HepG2 (cell line): ENCODE data around the gene REP15. TPM values are rescaled to one million over a fixed set of nuclear protein-coding genes. Genes with fewer than 3 reads are reported as not detected.
A peak's percentile ranks its signal among the peaks of the same experiment; 100 is the strongest.

ENCODE experiments used
- ARID3A ChIP-seq: IDR thresholded peaks from 2 replicates; pipeline ENCODE4 v1.6.1; 2012; ENCODE audit warnings: low read depth, low read length, improper control_type of control experiment
- ARNTL ChIP-seq: sonication (generic); formaldehyde crosslinking; IDR thresholded peaks from 2 replicates; pipeline ENCODE4 v1.4.0; 2020; ENCODE audit warnings: mild to moderate bottlenecking, missing genetic modification reagents
- BORCS8-MEF2B ChIP-seq: sonication (generic); formaldehyde crosslinking; IDR thresholded peaks from 2 replicates; pipeline ENCODE4 v1.8.0; 2022; ENCODE audit warnings: mild to moderate bottlenecking, missing genetic modification reagents
- DNMT1 ChIP-seq: sonication (generic); formaldehyde crosslinking; IDR thresholded peaks from 2 replicates; pipeline ENCODE4 v1.5.1; 2020; ENCODE audit warnings: mild to moderate bottlenecking, missing genetic modification reagents
- KDM5A ChIP-seq: fragments of 200-600 bp; sonication (generic); IDR thresholded peaks from 2 replicates; pipeline ENCODE4 v1.7.0; 2018; ENCODE audit warnings: antibody characterized with exemption, mild to moderate bottlenecking, low read length, borderline replicate concordance
- NFKB2 ChIP-seq: sonication (generic); formaldehyde crosslinking; IDR thresholded peaks from 2 replicates; pipeline ENCODE4 v1.4.0; 2020; ENCODE audit warnings: missing genetic modification reagents, borderline replicate concordance
- NR1H2 ChIP-seq: sonication (generic); formaldehyde crosslinking; IDR thresholded peaks from 2 replicates; pipeline ENCODE4 v1.8.1; 2022; ENCODE audit warnings: low read depth, missing genetic modification reagents, borderline replicate concordance
- NR3C1 ChIP-seq: sonication (generic); formaldehyde crosslinking; IDR thresholded peaks from 2 replicates; pipeline ENCODE4 v1.4.0; 2020; ENCODE audit warnings: missing genetic modification reagents
- RXRB ChIP-seq: IDR thresholded peaks from 2 replicates; pipeline ENCODE4 v1.6.1; 2016; ENCODE audit warnings: borderline replicate concordance, missing genetic modification reagents, missing compliant biosample characterization
- SP5 ChIP-seq: IDR thresholded peaks from 2 replicates; pipeline ENCODE4 v1.6.1; 2016; ENCODE audit warnings: low read depth, borderline replicate concordance
- TOPORS ChIP-seq: sonication (generic); formaldehyde crosslinking; IDR thresholded peaks from 2 replicates; pipeline ENCODE4 v1.8.0; 2023; ENCODE audit warnings: mild to moderate bottlenecking, missing genetic modification reagents
- ZNF343 ChIP-seq: sonication (generic); formaldehyde crosslinking; IDR thresholded peaks from 2 replicates; pipeline ENCODE4 v1.4.0; 2020; ENCODE audit warnings: mild to moderate bottlenecking, missing genetic modification reagents
- ZNF547 ChIP-seq: sonication (generic); formaldehyde crosslinking; IDR thresholded peaks from 2 replicates; pipeline ENCODE4 v1.5.1; 2020; ENCODE audit warnings: mild to moderate bottlenecking, missing genetic modification reagents
- ZNF775 ChIP-seq: sonication (generic); formaldehyde crosslinking; IDR thresholded peaks from 2 replicates; pipeline ENCODE4 v1.4.0; 2020; ENCODE audit warnings: missing genetic modification reagents, mild to moderate bottlenecking, moderate library complexity, borderline replicate concordance
- ZSCAN31 ChIP-seq: sonication (generic); formaldehyde crosslinking; IDR thresholded peaks from 2 replicates; pipeline ENCODE4 v1.5.0; 2020; ENCODE audit warnings: low read depth, mild to moderate bottlenecking, missing genetic modification reagents
- polyA plus RNA-seq, 8 experiments: library from polyadenylated mRNA; depleted of rRNA in 3 of 8; stranded (reverse) in 7 of 8; unstranded in 1 of 8; fragments of >200 nt; fragmentation: Illumina TruSeq in 4 of 8; extraction: Trizol in 4 of 8; gene quantifications; 2 replicates each; pipeline versions ENCODE4 v1.2.1 to v1.2.3, GENCODE V29; 2011 to 2016; ENCODE audit warnings: low read depth in 4 of 8, missing spikeins in 1 of 8, mixed read lengths in 1 of 8; ENCODE audit not compliant: insufficient read depth in 1 of 8
- total RNA-seq, 5 experiments: library from RNA; depleted of rRNA; stranded (reverse); fragments of >200 nt; fragmentation: Illumina TruSeq; extraction: Trizol; gene quantifications; 2 replicates each; pipeline ENCODE4 v1.2.3, GENCODE V29; 2016; ENCODE audit warnings: low read depth in 1 of 5
- TF ChIP-seq, protein P1 (sequence below): sonication (generic); formaldehyde crosslinking; IDR thresholded peaks from 2 replicates; pipeline ENCODE4 v1.5.1; 2020; ENCODE audit warnings: mild to moderate bottlenecking, missing genetic modification reagents, borderline replicate concordance
- TF ChIP-seq, protein P2 (sequence below): sonication (generic); formaldehyde crosslinking; IDR thresholded peaks from 2 replicates; pipeline ENCODE4 v1.4.0; 2020; ENCODE audit warnings: missing genetic modification reagents, borderline replicate concordance
- TF ChIP-seq, protein P3 (sequence below): sonication (generic); formaldehyde crosslinking; IDR thresholded peaks from 2 replicates; pipeline ENCODE4 v1.5.0; 2020; ENCODE audit warnings: mild to moderate bottlenecking, missing genetic modification reagents
- TF ChIP-seq, protein P4 (sequence below): sonication (generic); formaldehyde crosslinking; IDR thresholded peaks from 2 replicates; pipeline ENCODE4 v1.8.1; 2023; ENCODE audit warnings: mild to moderate bottlenecking, missing genetic modification reagents, borderline replicate concordance

REP15 gene
- total and polyA plus RNA-seq, 2 of the 13 experiments (the other 11 are each of a cell fraction or from before 2014, with no cell fraction given), result 0.12 to 0.64 TPM

GRCh38 chr12:27696293-27696652, at the start of gene REP15 (continued):
- TF ChIP-seq, protein P1, sequence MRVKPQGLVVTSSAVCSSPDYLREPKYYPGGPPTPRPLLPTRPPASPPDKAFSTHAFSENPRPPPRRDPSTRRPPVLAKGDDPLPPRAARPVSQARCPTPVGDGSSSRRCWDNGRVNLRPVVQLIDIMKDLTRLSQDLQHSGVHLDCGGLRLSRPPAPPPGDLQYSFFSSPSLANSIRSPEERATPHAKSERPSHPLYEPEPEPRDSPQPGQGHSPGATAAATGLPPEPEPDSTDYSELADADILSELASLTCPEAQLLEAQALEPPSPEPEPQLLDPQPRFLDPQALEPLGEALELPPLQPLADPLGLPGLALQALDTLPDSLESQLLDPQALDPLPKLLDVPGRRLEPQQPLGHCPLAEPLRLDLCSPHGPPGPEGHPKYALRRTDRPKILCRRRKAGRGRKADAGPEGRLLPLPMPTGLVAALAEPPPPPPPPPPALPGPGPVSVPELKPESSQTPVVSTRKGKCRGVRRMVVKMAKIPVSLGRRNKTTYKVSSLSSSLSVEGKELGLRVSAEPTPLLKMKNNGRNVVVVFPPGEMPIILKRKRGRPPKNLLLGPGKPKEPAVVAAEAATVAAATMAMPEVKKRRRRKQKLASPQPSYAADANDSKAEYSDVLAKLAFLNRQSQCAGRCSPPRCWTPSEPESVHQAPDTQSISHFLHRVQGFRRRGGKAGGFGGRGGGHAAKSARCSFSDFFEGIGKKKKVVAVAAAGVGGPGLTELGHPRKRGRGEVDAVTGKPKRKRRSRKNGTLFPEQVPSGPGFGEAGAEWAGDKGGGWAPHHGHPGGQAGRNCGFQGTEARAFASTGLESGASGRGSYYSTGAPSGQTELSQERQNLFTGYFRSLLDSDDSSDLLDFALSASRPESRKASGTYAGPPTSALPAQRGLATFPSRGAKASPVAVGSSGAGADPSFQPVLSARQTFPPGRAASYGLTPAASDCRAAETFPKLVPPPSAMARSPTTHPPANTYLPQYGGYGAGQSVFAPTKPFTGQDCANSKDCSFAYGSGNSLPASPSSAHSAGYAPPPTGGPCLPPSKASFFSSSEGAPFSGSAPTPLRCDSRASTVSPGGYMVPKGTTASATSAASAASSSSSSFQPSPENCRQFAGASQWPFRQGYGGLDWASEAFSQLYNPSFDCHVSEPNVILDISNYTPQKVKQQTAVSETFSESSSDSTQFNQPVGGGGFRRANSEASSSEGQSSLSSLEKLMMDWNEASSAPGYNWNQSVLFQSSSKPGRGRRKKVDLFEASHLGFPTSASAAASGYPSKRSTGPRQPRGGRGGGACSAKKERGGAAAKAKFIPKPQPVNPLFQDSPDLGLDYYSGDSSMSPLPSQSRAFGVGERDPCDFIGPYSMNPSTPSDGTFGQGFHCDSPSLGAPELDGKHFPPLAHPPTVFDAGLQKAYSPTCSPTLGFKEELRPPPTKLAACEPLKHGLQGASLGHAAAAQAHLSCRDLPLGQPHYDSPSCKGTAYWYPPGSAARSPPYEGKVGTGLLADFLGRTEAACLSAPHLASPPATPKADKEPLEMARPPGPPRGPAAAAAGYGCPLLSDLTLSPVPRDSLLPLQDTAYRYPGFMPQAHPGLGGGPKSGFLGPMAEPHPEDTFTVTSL (CRISPR knock-in tag), result peak; percentile 14; the same call in 1 of the 2 replicates
- TF ChIP-seq, protein P2, sequence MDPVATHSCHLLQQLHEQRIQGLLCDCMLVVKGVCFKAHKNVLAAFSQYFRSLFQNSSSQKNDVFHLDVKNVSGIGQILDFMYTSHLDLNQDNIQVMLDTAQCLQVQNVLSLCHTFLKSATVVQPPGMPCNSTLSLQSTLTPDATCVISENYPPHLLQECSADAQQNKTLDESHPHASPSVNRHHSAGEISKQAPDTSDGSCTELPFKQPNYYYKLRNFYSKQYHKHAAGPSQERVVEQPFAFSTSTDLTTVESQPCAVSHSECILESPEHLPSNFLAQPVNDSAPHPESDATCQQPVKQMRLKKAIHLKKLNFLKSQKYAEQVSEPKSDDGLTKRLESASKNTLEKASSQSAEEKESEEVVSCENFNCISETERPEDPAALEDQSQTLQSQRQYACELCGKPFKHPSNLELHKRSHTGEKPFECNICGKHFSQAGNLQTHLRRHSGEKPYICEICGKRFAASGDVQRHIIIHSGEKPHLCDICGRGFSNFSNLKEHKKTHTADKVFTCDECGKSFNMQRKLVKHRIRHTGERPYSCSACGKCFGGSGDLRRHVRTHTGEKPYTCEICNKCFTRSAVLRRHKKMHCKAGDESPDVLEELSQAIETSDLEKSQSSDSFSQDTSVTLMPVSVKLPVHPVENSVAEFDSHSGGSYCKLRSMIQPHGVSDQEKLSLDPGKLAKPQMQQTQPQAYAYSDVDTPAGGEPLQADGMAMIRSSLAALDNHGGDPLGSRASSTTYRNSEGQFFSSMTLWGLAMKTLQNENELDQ (CRISPR knock-in tag), result no peak
- TF ChIP-seq TOPORS (CRISPR knock-in tag), result no peak
- TF ChIP-seq SP5 (CRISPR knock-in tag), result no peak
- no peak for TF ChIP-seq NFKB2 (CRISPR knock-in tag)
- TF ChIP-seq ZNF343, result no peak
- no peak for TF ChIP-seq NR1H2 (CRISPR knock-in tag)
- TF ChIP-seq, protein P3, sequence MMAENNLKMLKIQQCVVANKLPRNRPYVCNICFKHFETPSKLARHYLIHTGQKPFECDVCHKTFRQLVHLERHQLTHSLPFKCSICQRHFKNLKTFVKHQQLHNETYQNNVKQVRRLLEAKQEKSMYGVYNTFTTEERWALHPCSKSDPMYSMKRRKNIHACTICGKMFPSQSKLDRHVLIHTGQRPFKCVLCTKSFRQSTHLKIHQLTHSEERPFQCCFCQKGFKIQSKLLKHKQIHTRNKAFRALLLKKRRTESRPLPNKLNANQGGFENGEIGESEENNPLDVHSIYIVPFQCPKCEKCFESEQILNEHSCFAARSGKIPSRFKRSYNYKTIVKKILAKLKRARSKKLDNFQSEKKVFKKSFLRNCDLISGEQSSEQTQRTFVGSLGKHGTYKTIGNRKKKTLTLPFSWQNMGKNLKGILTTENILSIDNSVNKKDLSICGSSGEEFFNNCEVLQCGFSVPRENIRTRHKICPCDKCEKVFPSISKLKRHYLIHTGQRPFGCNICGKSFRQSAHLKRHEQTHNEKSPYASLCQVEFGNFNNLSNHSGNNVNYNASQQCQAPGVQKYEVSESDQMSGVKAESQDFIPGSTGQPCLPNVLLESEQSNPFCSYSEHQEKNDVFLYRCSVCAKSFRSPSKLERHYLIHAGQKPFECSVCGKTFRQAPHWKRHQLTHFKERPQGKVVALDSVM (CRISPR knock-in tag), result no peak
- no peak for TF ChIP-seq ZNF775 (CRISPR knock-in tag)
- TF ChIP-seq, protein P4, sequence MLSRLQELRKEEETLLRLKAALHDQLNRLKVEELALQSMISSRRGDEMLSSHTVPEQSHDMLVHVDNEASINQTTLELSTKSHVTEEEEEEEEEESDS (CRISPR knock-in tag), result no peak
- no peak for TF ChIP-seq NR3C1 (CRISPR knock-in tag)
- TF ChIP-seq ZSCAN31, result no peak
- TF ChIP-seq ARID3A, result 0 out of 2 replicates have a peak, but pooled peaks have one; percentile 22
- TF ChIP-seq BORCS8-MEF2B (CRISPR knock-in tag), result no peak
- peak; percentile 39; the same call in 1 of the 2 replicates for TF ChIP-seq RXRB
- TF ChIP-seq KDM5A, result no peak
- TF ChIP-seq DNMT1 (CRISPR knock-in tag), result no peak
- TF ChIP-seq ARNTL (CRISPR knock-in tag), result 0 out of 2 replicates have a peak, but pooled peaks have one; percentile 13
- TF ChIP-seq ZNF547, result no peak
